A549 (cell line): ENCODE measurements around the gene NMB. TPM values are rescaled to one million over a fixed set of nuclear protein-coding genes. Genes with fewer than 3 reads are reported as not detected.

Experiments
- ATAC-seq, 2 experiments: fragments of 200-7000 bp in 1 of 2; fragments of >200 bp in 1 of 2; cut with Nextera tagmentation in 1 of 2; cut with Tn5 transposase in 1 of 2; 3 replicates each; pipeline versions ENCODE4 v1.8.0 to v1.9.1; 2018 to 2020; ENCODE audit warnings: mild to moderate bottlenecking in 1 of 2, moderate library complexity in 1 of 2
- CTCF ChIA-PET: fragments of 300-600 bp; sonication (Branson Sonifier 250); formaldehyde crosslinking; extraction: SDS; loops from one replicate; lab custom pipeline; 2021; ENCODE audit warnings: antibody characterized with exemption, inconsistent platforms; lab: Yijun Ruan, JAX
- POLR2A ChIA-PET: fragments of 350-600 bp; formaldehyde crosslinking; extraction: SDS; loops from one replicate; lab custom pipeline; 2021; ENCODE audit warnings: antibody characterized with exemption, inconsistent platforms; lab: Yijun Ruan, JAX
- DNase-seq, 2 experiments: peaks; one replicate each; pipeline versions ENCODE4 v3.0.0 to v3.0.0-alpha.2; 2011 to 2016; ENCODE audit warnings: low read depth in 1 of 2, low spot score in 1 of 2
- FAIRE-seq: peaks from 2 replicates; lab custom pipeline; 2011; peaks lifted over from hg19 to GRCh38; lab: Jason Lieb, UNC
- H3K27ac ChIP-seq, 2 experiments: fragments of >200 bp; sonication (Bioruptor Twin); formaldehyde crosslinking; 3 replicates each; pipeline ENCODE4 v1.5.1; 2016 to 2017
- H3K4me1 ChIP-seq: fragments of >200 bp; sonication (Bioruptor Twin); formaldehyde crosslinking; 3 replicates; pipeline ENCODE4 v1.6.1; 2016
- H3K4me2 ChIP-seq: fragments of >200 bp; sonication (Bioruptor Twin); formaldehyde crosslinking; 3 replicates; pipeline ENCODE4 v1.6.1; 2016
- H3K4me3 ChIP-seq: fragments of >200 bp; sonication (Bioruptor Twin); formaldehyde crosslinking; 3 replicates; pipeline ENCODE4 v1.5.1; 2016
- H3K9me3 ChIP-seq: fragments of >200 bp; sonication (Bioruptor Twin); formaldehyde crosslinking; 3 replicates; pipeline ENCODE4 v1.6.1; 2016
- CBX2 ChIP-seq: fragments of 200-600 bp; sonication (generic); IDR thresholded peaks from 2 replicates; pipeline ENCODE4 v1.6.1; 2016; ENCODE audit warnings: low read depth, mild to moderate bottlenecking, borderline replicate concordance
- CBX8 ChIP-seq: fragments of 200-600 bp; sonication (generic); IDR thresholded peaks from 2 replicates; pipeline ENCODE4 v1.6.1; 2016
- CEBPB ChIP-seq, 2 experiments: fragments of >200 bp in 1 of 2; sonication (Bioruptor Twin) in 1 of 2; formaldehyde crosslinking in 1 of 2; IDR thresholded peaks; 2 replicates each; pipeline ENCODE4 v1.6.1; 2012 to 2016
- EHMT2 ChIP-seq: fragments of 200-600 bp; sonication (generic); IDR thresholded peaks from 2 replicates; pipeline ENCODE4 v1.6.1; 2016; ENCODE audit warnings: antibody characterized with exemption, low read depth, mild to moderate bottlenecking, moderate library complexity
- FOSL2 ChIP-seq, 2 experiments: fragments of 450-650 bp in 1 of 2; fragments of >200 bp in 1 of 2; sonication (Bioruptor Twin) in 1 of 2; formaldehyde crosslinking; IDR thresholded peaks; 2 replicates each; pipeline versions ENCODE4 v1.5.0 to v1.6.1; 2016 to 2020; ENCODE audit warnings: mild to moderate bottlenecking in 1 of 2, moderate library complexity in 1 of 2
- FOXS1 ChIP-seq: fragments of 250-450 bp; sonication (Bioruptor Pico); IDR thresholded peaks from 2 replicates; pipeline ENCODE4 v1.5.0; 2020; ENCODE audit warnings: mild to moderate bottlenecking, moderate library complexity
- GATA3 ChIP-seq: IDR thresholded peaks from 2 replicates; pipeline ENCODE4 v1.6.1; 2012; ENCODE audit warnings: borderline replicate concordance
- HDAC2 ChIP-seq: fragments of 200-600 bp; sonication (generic); IDR thresholded peaks from 2 replicates; pipeline ENCODE4 v1.6.1; 2016
- JUNB ChIP-seq: fragments of >200 bp; sonication (Bioruptor Twin); formaldehyde crosslinking; IDR thresholded peaks from 2 replicates; pipeline ENCODE4 v1.6.1; 2016
- KDM1A ChIP-seq: fragments of 200-600 bp; sonication (generic); IDR thresholded peaks from 2 replicates; pipeline ENCODE4 v1.6.1; 2016; ENCODE audit warnings: low read depth, mild to moderate bottlenecking
- KDM5A ChIP-seq: fragments of 200-600 bp; sonication (generic); IDR thresholded peaks from 2 replicates; pipeline ENCODE4 v1.6.1; 2016; ENCODE audit warnings: antibody characterized with exemption, mild to moderate bottlenecking
- MYC ChIP-seq: IDR thresholded peaks from 2 replicates; pipeline ENCODE4 v1.6.1; 2012; ENCODE audit warnings: mild to moderate bottlenecking, inconsistent platforms, low read length, improper control_type of control experiment, borderline replicate concordance
- NFE2L2 ChIP-seq: fragments of 150-350 bp; conservative IDR thresholded peaks from 2 replicates; pipeline ENCODE4 v1.6.1; 2014; ENCODE audit warnings: low read length
- NPAS2 ChIP-seq: fragments of 250-450 bp; sonication (Bioruptor Pico); IDR thresholded peaks from 2 replicates; pipeline ENCODE4 v1.8.0; 2022; ENCODE audit warnings: mild to moderate bottlenecking, moderate library complexity, borderline replicate concordance
- NR3C1 ChIP-seq: fragments of >200 bp; sonication (Bioruptor Twin); formaldehyde crosslinking; IDR thresholded peaks from 3 replicates; pipeline ENCODE4 v1.6.1; 2017
- POLR2A ChIP-seq: IDR thresholded peaks from 2 replicates; pipeline ENCODE4 v1.6.1; 2012; ENCODE audit warnings: mild to moderate bottlenecking, low read length
- POLR2AphosphoS2 ChIP-seq: conservative IDR thresholded peaks from 2 replicates; pipeline ENCODE4 v1.6.1; 2012; ENCODE audit warnings: low read length, improper control_type of control experiment, inconsistent platforms
- RAD21 ChIP-seq, 2 experiments: fragments of >200 bp in 1 of 2; sonication (Bioruptor Twin) in 1 of 2; formaldehyde crosslinking in 1 of 2; IDR thresholded peaks in 1 of 2; conservative IDR thresholded peaks in 1 of 2; 2 replicates in 1 of 2; 3 replicates in 1 of 2; pipeline ENCODE4 v1.6.1; 2012 to 2018; ENCODE audit warnings: inconsistent platforms in 1 of 2
- RARB ChIP-seq: fragments of 250-450 bp; sonication (Bioruptor Pico); IDR thresholded peaks from 2 replicates; pipeline ENCODE4 v1.8.0; 2021; ENCODE audit warnings: mild to moderate bottlenecking, moderate library complexity
- RNF2 ChIP-seq: fragments of 200-600 bp; sonication (generic); IDR thresholded peaks from 2 replicates; pipeline ENCODE4 v1.6.1; 2016; ENCODE audit warnings: low read depth, mild to moderate bottlenecking, antibody characterized with exemption, moderate library complexity, borderline replicate concordance
- SMC3 ChIP-seq: fragments of >200 bp; sonication (Bioruptor Twin); formaldehyde crosslinking; IDR thresholded peaks from 3 replicates; pipeline ENCODE4 v1.6.1; 2018; ENCODE audit warnings: inconsistent platforms
- SREBF2 ChIP-seq: fragments of 450-650 bp; IDR thresholded peaks from 2 replicates; pipeline ENCODE4 v1.6.1; 2014; ENCODE audit warnings: mild to moderate bottlenecking, moderate library complexity
- TFCP2L1 ChIP-seq: fragments of 250-450 bp; sonication (Bioruptor Pico); IDR thresholded peaks from 2 replicates; pipeline ENCODE4 v1.5.0; 2021; ENCODE audit warnings: mild to moderate bottlenecking
- TP53 ChIP-seq: fragments of 250-450 bp; sonication (Bioruptor Pico); IDR thresholded peaks from 2 replicates; pipeline ENCODE4 v1.5.0; 2021; ENCODE audit warnings: mild to moderate bottlenecking, moderate library complexity
- ZC3H11A ChIP-seq: fragments of 450-650 bp; IDR thresholded peaks from 2 replicates; pipeline ENCODE4 v1.6.1; 2014; ENCODE audit warnings: antibody characterized with exemption, mild to moderate bottlenecking
- ZFP36 ChIP-seq: fragments of 450-650 bp; IDR thresholded peaks from 2 replicates; pipeline ENCODE4 v1.6.1; 2014; ENCODE audit warnings: borderline replicate concordance; ENCODE audit not compliant: partially characterized antibody
- ZNF302 ChIP-seq: fragments of 250-450 bp; sonication (Bioruptor Pico); IDR thresholded peaks from 2 replicates; pipeline ENCODE4 v1.9.0; 2021; ENCODE audit warnings: inconsistent platforms, mild to moderate bottlenecking, moderate library complexity
- ZSCAN20 ChIP-seq: fragments of 250-450 bp; sonication (Bioruptor Pico); IDR thresholded peaks from 2 replicates; pipeline ENCODE4 v1.8.0; 2022; ENCODE audit warnings: mild to moderate bottlenecking, moderate library complexity
- WGBS: methylation state at CpG from one replicate; pipeline ENCODE4 v1.1.6; 2017; ENCODE audit errors: missing lambda C conversion rate; 5-methylcytosine and 5-hydroxymethylcytosine counted together
- polyA minus RNA-seq: library from RNA; depleted of rRNA, polyadenylated mRNA; stranded (reverse); fragments of >200 nt; gene quantifications from 2 replicates; pipeline ENCODE4 v1.2.3, GENCODE V29; 2011; rRNA and poly(A)+ RNA removed
- polyA plus RNA-seq, 4 experiments: library from polyadenylated mRNA; depleted of rRNA in 3 of 4; stranded (reverse); fragments of >200 nt; fragmentation: RNase III in 1 of 4; extraction: RNeasy Plus Mini Kit Qiagen cat#74134 plus additional on column Dnase treatment in 1 of 4; gene quantifications; 2 replicates in 3 of 4; 3 replicates in 1 of 4; pipeline ENCODE4 v1.2.3, GENCODE V29; 2011 to 2017
- TF ChIP-seq, protein P1 (sequence below): fragments of 200-600 bp; sonication (generic); IDR thresholded peaks from 2 replicates; pipeline ENCODE4 v1.6.1; 2016; ENCODE audit warnings: antibody characterized with exemption, mild to moderate bottlenecking, moderate library complexity
- TF ChIP-seq, protein P2 (sequence below): fragments of >200 bp; sonication (Bioruptor Twin); formaldehyde crosslinking; IDR thresholded peaks from 2 replicates; pipeline ENCODE4 v1.6.1; 2016
- TF ChIP-seq, protein P3 (sequence below): fragments of >200 bp; sonication (Bioruptor Twin); formaldehyde crosslinking; IDR thresholded peaks from 3 replicates; pipeline ENCODE4 v1.6.1; 2016
- TF ChIP-seq, protein P4 (sequence below): IDR thresholded peaks from 2 replicates; pipeline ENCODE4 v1.6.1; 2012
- TF ChIP-seq, protein P5 (sequence below): fragments of >200 bp; sonication (Bioruptor Twin); formaldehyde crosslinking; IDR thresholded peaks from 3 replicates; pipeline ENCODE4 v1.5.1; 2016

Gene NMB, protein sequence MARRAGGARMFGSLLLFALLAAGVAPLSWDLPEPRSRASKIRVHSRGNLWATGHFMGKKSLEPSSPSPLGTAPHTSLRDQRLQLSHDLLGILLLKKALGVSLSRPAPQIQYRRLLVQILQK
- polyA plus RNA-seq (2011; rRNA removed) (10.1 and 16.1 TPM in 2 replicates), polyA plus RNA-seq (2017; fragmentation: RNase III; extraction: RNeasy Plus Mini Kit Qiagen cat#74134 plus additional on column Dnase treatment) (13.2 to 22.4 TPM (median 18.5 TPM) in 3 replicates), polyA minus RNA-seq (3.5 and 5.7 TPM in 2 replicates)
- 11.1 and 15.9 TPM in 2 replicates for polyA plus RNA-seq (2012; cell fraction: cytosol; rRNA removed)
- 9.6 and 10.3 TPM in 2 replicates for polyA plus RNA-seq (2012; cell fraction: nucleus; rRNA removed)

- H3K27ac ChIP-seq = peak within 1 kb of the TSS; percentile 83 to 88
- no peaks in the 10 kb centered on the region for H3K9me3 ChIP-seq
- H3K4me3 ChIP-seq = peak within 1 kb of the TSS; percentile 47
- H3K4me2 ChIP-seq = peak within 1 kb of the TSS; percentile 79
- POLR2A ChIA-PET = interaction anchor here (0.6 to 2.2 kb wide), 15 partner anchors 17 to 384 kb away, joined by 3 to 27 read pairs (median 4); partner anchors contain the start of gene SEC11A
- DNase-seq (peak; percentile 89 to 99), FAIRE-seq (no peak), ATAC-seq (peak; percentile 78 to 85)
- CTCF ChIA-PET = interaction anchor here (0.6 to 8.6 kb wide), 42 partner anchors 10 to 899 kb away, joined by 3 to 85 read pairs (median 4); partner anchors contain the start of gene SEC11A
- H3K4me1 ChIP-seq = peaks cover 29% of the 10 kb centered on the region
- WGBS = 1% methylated on average over 28 of the region's 61 CpGs
- TF ChIP-seq TFCP2L1 (CRISPR knock-in tag) = no peak
- TF ChIP-seq, protein P1, sequence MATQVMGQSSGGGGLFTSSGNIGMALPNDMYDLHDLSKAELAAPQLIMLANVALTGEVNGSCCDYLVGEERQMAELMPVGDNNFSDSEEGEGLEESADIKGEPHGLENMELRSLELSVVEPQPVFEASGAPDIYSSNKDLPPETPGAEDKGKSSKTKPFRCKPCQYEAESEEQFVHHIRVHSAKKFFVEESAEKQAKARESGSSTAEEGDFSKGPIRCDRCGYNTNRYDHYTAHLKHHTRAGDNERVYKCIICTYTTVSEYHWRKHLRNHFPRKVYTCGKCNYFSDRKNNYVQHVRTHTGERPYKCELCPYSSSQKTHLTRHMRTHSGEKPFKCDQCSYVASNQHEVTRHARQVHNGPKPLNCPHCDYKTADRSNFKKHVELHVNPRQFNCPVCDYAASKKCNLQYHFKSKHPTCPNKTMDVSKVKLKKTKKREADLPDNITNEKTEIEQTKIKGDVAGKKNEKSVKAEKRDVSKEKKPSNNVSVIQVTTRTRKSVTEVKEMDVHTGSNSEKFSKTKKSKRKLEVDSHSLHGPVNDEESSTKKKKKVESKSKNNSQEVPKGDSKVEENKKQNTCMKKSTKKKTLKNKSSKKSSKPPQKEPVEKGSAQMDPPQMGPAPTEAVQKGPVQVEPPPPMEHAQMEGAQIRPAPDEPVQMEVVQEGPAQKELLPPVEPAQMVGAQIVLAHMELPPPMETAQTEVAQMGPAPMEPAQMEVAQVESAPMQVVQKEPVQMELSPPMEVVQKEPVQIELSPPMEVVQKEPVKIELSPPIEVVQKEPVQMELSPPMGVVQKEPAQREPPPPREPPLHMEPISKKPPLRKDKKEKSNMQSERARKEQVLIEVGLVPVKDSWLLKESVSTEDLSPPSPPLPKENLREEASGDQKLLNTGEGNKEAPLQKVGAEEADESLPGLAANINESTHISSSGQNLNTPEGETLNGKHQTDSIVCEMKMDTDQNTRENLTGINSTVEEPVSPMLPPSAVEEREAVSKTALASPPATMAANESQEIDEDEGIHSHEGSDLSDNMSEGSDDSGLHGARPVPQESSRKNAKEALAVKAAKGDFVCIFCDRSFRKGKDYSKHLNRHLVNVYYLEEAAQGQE = peak; percentile 70
- no peak for TF ChIP-seq GATA3
- TF ChIP-seq TP53 (CRISPR knock-in tag) = no peak; the same call in 1 of the 2 replicates
- TF ChIP-seq HDAC2 = no peak
- TF ChIP-seq, protein P2, sequence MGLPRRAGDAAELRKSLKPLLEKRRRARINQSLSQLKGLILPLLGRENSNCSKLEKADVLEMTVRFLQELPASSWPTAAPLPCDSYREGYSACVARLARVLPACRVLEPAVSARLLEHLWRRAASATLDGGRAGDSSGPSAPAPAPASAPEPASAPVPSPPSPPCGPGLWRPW = no peak
- TF ChIP-seq KDM1A = no peak
- TF ChIP-seq, protein P3, sequence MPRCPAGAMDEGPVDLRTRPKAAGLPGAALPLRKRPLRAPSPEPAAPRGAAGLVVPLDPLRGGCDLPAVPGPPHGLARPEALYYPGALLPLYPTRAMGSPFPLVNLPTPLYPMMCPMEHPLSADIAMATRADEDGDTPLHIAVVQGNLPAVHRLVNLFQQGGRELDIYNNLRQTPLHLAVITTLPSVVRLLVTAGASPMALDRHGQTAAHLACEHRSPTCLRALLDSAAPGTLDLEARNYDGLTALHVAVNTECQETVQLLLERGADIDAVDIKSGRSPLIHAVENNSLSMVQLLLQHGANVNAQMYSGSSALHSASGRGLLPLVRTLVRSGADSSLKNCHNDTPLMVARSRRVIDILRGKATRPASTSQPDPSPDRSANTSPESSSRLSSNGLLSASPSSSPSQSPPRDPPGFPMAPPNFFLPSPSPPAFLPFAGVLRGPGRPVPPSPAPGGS = peak; percentile 33; the same call in 2 of the 3 replicates
- TF ChIP-seq EHMT2 = no peak
- TF ChIP-seq NR3C1 = no peak
- peak; percentile 81 for TF ChIP-seq SMC3
- TF ChIP-seq FOSL2 (IDR thresholded peaks at IDR 0.05) = no peak
- TF ChIP-seq FOSL2 (CRISPR knock-in tag; IDR thresholded peaks at IDR 0.05) = no peak
- TF ChIP-seq, protein P4, sequence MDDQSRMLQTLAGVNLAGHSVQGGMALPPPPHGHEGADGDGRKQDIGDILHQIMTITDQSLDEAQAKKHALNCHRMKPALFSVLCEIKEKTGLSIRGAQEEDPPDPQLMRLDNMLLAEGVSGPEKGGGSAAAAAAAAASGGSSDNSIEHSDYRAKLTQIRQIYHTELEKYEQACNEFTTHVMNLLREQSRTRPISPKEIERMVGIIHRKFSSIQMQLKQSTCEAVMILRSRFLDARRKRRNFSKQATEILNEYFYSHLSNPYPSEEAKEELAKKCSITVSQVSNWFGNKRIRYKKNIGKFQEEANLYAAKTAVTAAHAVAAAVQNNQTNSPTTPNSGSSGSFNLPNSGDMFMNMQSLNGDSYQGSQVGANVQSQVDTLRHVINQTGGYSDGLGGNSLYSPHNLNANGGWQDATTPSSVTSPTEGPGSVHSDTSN = no peak
- TF ChIP-seq RAD21 (conservative IDR thresholded peaks at IDR 0.05 in 1 of 2, IDR thresholded peaks at IDR 0.05 in 1 of 2) = peak; percentile 38 to 73
- no peak for TF ChIP-seq RNF2
- TF ChIP-seq NFE2L2 = no peak; the same call in 1 of the 2 replicates
- no peak for TF ChIP-seq CEBPB (IDR thresholded peaks at IDR 0.05)
- no peak for TF ChIP-seq RARB (CRISPR knock-in tag)
- TF ChIP-seq MYC = peak; percentile 80; the same call in 1 of the 2 replicates
- no peak for TF ChIP-seq CBX8
- peak; percentile 26 for TF ChIP-seq POLR2A
- TF ChIP-seq ZC3H11A = no peak
- TF ChIP-seq KDM5A = peak; percentile 28; the same call in 1 of the 2 replicates
- no peak for TF ChIP-seq ZFP36
- TF ChIP-seq, protein P5, sequence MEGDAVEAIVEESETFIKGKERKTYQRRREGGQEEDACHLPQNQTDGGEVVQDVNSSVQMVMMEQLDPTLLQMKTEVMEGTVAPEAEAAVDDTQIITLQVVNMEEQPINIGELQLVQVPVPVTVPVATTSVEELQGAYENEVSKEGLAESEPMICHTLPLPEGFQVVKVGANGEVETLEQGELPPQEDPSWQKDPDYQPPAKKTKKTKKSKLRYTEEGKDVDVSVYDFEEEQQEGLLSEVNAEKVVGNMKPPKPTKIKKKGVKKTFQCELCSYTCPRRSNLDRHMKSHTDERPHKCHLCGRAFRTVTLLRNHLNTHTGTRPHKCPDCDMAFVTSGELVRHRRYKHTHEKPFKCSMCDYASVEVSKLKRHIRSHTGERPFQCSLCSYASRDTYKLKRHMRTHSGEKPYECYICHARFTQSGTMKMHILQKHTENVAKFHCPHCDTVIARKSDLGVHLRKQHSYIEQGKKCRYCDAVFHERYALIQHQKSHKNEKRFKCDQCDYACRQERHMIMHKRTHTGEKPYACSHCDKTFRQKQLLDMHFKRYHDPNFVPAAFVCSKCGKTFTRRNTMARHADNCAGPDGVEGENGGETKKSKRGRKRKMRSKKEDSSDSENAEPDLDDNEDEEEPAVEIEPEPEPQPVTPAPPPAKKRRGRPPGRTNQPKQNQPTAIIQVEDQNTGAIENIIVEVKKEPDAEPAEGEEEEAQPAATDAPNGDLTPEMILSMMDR = peak; percentile 83
- no peak for TF ChIP-seq SREBF2
- no peak for TF ChIP-seq ZSCAN20 (CRISPR knock-in tag)
- no peak for TF ChIP-seq FOXS1 (CRISPR knock-in tag)
- no peak for TF ChIP-seq JUNB
- TF ChIP-seq POLR2AphosphoS2 = no peak
- TF ChIP-seq CBX2 = no peak
- no peak for TF ChIP-seq NPAS2 (CRISPR knock-in tag)
- TF ChIP-seq ZNF302 (CRISPR knock-in tag) = no peak
Observed at GRCh38 chr15:84658080-84658787, at the start of gene NMB. Gene NMB (minus strand): TSS chr15:84658199. CDS start chr15:84658152, 47 bp downstream.
